ENCODE measurements around the gene TMCC1.

DNA sequence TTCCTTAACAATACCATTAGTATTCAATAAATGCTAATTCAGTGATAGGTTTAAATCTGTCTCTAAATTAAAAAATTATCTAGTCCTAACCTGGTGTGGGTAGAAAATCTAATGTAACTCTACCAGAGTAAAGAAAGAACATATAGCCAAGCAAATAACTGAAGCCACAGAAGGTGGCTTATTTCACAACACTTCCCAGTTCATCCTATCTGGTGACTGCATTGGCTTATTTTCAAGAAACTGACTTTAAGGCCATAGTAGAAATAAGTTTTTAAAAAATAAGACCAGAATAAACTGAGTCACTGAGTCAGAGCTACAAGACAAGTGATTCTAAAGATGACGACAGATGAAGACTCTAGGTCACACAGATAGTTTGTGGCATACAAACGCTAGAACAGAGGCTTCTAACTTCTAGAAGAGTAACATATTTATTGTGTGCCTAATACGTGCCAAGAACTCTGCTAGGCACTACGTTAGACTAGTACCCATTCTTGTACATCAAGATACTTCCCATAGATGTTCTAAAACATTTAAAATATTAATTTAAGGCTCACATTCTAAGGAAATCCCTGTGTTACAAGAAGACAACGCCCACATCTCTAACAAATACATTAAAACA lies 25.9 kb downstream of the TMCC1 start:
- no peak for TF ChIP-seq POLR2AphosphoS5 (IDR thresholded peaks at IDR 0.05; ENCODE audit: insufficient read depth in 1 of 2, low read depth in 1 of 2)
- TF ChIP-seq, protein P1, sequence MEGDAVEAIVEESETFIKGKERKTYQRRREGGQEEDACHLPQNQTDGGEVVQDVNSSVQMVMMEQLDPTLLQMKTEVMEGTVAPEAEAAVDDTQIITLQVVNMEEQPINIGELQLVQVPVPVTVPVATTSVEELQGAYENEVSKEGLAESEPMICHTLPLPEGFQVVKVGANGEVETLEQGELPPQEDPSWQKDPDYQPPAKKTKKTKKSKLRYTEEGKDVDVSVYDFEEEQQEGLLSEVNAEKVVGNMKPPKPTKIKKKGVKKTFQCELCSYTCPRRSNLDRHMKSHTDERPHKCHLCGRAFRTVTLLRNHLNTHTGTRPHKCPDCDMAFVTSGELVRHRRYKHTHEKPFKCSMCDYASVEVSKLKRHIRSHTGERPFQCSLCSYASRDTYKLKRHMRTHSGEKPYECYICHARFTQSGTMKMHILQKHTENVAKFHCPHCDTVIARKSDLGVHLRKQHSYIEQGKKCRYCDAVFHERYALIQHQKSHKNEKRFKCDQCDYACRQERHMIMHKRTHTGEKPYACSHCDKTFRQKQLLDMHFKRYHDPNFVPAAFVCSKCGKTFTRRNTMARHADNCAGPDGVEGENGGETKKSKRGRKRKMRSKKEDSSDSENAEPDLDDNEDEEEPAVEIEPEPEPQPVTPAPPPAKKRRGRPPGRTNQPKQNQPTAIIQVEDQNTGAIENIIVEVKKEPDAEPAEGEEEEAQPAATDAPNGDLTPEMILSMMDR (IDR thresholded peaks at IDR 0.05) = no peak
- TF ChIP-seq POLR2A (IDR thresholded peaks at IDR 0.05) = no peak
